ENCODE results near the gene DCAF8. TPM values are rescaled to one million over a fixed set of nuclear protein-coding genes. Genes with fewer than 3 reads are reported as not detected.
A peak's percentile ranks its signal among the peaks of the same experiment; 100 is the strongest.

Gene DCAF8
- polyA plus RNA-seq, 3 donors = 35.5 to 205 (median 44.6) TPM

DNA sequence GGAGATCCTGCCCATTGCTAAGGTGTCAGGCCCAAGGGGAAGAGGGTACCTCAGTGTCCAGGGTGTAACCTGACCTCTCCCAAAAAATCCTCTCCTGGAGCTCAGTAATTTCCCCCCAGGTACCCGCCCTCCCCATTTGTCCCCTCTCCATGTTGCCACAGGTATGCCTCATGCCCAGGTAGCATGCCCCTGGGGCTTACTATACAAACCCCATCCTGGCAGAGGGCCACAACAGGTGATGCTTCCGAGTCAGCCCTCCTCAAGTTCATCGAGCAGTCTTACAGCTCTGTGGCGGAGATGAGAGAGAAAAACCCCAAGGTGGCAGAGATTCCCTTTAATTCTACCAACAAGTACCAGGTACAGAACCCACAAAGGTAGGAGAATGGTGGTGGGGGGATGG lies 95.3 kb downstream of the DCAF8 start:
- intact Hi-C loops (cut with micrococcal nuclease) = no loop called here
- Histone ChIP-seq H3K4me3 (replicated peaks in 1 of 3; ENCODE audit: low read depth in 2 of 3, low read length in 3 of 3) (peak overlapping the region in 1 of 3 experiments; percentile 56), H3K27ac (ENCODE audit: low read depth in 1 of 2, low read length in 2 of 2) (peak overlapping the region; percentile 23 to 72), H2AFZ (ENCODE audit: insufficient read depth, low read depth, low read length, poor library complexity, severe bottlenecking) (peak overlapping the region; percentile 61), H4K20me1 (ENCODE audit: insufficient read depth, low read length) (no peaks in the 10 kb centered on the region), H3K9me3 (replicated peaks in 1 of 2; ENCODE audit: control insufficient read depth in 1 of 2, insufficient read depth in 1 of 2, low read length in 2 of 2) (no peaks in the 10 kb centered on the region), H3K4me2 (replicated peaks; ENCODE audit: extremely low read depth, low read length, poor library complexity, severe bottlenecking) (peak overlapping the region; percentile 43), H3K4me1 (ENCODE audit: control insufficient read depth in 1 of 2, insufficient read depth in 2 of 2, low read length in 2 of 2) (peaks cover 72 to 82% of the 10 kb centered on the region in 2 donors), H3K79me2 (ENCODE audit: insufficient read depth, low read length) (no peaks in the 10 kb centered on the region), H3K36me3 (replicated peaks in 1 of 2; ENCODE audit: control insufficient read depth in 1 of 2, insufficient read depth in 2 of 2, low read length in 2 of 2) (no peaks in the 10 kb centered on the region), H3K9ac (ENCODE audit: insufficient read depth, low read length, poor library complexity, severe bottlenecking) (no peak overlapping the region), H3K27me3 (ENCODE audit: control insufficient read depth in 2 of 2, insufficient read depth in 2 of 2, low read length in 2 of 2) (no peaks in the 10 kb centered on the region)
- H3K4me3 Mint-ChIP-seq = no peak overlapping the region
- H3K27me3 Mint-ChIP-seq (ENCODE audit: low read depth in 3 of 3) = peaks cover 1 to 5% (median 3%) of the 10 kb centered on the region in 3 donors
- no peak for DNase-seq
- WGBS (ENCODE audit: insufficient coverage) = no CpG with 5 or more reads among the region's 4 CpGs
- no peaks in the 10 kb centered on the region for H3K9me3 Mint-ChIP-seq
- peak overlapping the region in 1 of 7 donors; percentile 82 for H3K27ac Mint-ChIP-seq
- peaks cover 58% of the 10 kb centered on the region for H3K4me1 Mint-ChIP-seq
- TF ChIP-seq, protein P1, sequence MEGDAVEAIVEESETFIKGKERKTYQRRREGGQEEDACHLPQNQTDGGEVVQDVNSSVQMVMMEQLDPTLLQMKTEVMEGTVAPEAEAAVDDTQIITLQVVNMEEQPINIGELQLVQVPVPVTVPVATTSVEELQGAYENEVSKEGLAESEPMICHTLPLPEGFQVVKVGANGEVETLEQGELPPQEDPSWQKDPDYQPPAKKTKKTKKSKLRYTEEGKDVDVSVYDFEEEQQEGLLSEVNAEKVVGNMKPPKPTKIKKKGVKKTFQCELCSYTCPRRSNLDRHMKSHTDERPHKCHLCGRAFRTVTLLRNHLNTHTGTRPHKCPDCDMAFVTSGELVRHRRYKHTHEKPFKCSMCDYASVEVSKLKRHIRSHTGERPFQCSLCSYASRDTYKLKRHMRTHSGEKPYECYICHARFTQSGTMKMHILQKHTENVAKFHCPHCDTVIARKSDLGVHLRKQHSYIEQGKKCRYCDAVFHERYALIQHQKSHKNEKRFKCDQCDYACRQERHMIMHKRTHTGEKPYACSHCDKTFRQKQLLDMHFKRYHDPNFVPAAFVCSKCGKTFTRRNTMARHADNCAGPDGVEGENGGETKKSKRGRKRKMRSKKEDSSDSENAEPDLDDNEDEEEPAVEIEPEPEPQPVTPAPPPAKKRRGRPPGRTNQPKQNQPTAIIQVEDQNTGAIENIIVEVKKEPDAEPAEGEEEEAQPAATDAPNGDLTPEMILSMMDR (IDR thresholded peaks at IDR 0.05) = no peak
- H3K36me3 Mint-ChIP-seq = no peaks in the 10 kb centered on the region

DNA sequence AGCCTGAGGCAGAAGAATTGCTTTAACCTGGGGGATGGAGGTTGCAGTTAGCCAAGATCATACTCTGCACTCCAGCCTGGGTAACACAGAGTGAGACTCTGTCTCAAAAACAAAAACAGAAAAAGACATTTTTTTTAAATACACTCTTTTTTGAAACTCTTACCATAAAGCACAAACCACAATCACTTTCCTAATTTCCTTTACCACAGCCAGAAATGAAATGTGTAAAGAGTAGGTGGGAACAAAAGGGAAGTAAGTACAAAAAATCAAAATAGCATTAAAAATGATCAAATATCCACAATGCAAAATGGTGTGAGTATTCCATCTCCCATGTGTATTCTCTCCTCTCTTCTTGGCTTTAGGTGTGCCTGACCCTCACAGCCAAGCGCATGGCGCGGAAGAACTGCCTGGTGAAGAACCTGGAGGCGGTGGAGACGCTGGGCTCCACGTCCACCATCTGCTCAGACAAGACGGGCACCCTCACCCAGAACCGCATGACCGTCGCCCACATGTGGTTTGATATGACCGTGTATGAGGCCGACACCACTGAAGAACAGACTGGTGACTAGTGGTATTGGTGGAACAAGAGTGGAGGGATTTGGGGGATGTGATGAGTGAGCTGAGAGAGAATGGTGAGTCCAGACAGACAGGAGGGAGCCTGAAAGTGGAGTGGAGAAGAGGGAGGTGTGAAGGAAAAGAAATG lies 96.0 kb downstream of the DCAF8 start:
- Mint-ChIP-seq H3K27me3 (ENCODE audit: low read depth in 3 of 3) (peaks cover 1 to 5% (median 1%) of the 10 kb centered on the region in 3 donors), H3K9me3 (no peaks in the 10 kb centered on the region), H3K36me3 (no peaks in the 10 kb centered on the region), H3K4me3 (peak overlapping the region in 1 of 2 donors; percentile 71), H3K4me1 (peaks cover 65% of the 10 kb centered on the region), H3K27ac (peak overlapping the region in 3 of 7 donors; percentile 67 to 82 (median 82))
- Histone ChIP-seq H3K27ac (ENCODE audit: low read depth in 1 of 2, low read length in 2 of 2) (peak overlapping the region; percentile 37 to 72), H3K79me2 (ENCODE audit: insufficient read depth, low read length) (no peaks in the 10 kb centered on the region), H3K36me3 (replicated peaks in 1 of 2; ENCODE audit: control insufficient read depth in 1 of 2, insufficient read depth in 2 of 2, low read length in 2 of 2) (no peaks in the 10 kb centered on the region), H3K4me2 (replicated peaks; ENCODE audit: extremely low read depth, low read length, poor library complexity, severe bottlenecking) (peak overlapping the region; percentile 43), H3K9ac (ENCODE audit: insufficient read depth, low read length, poor library complexity, severe bottlenecking) (peak overlapping the region; percentile 25), H3K4me1 (ENCODE audit: control insufficient read depth in 1 of 2, insufficient read depth in 2 of 2, low read length in 2 of 2) (peaks cover 79 to 89% of the 10 kb centered on the region in 2 donors), H4K20me1 (ENCODE audit: insufficient read depth, low read length) (no peaks in the 10 kb centered on the region), H3K27me3 (ENCODE audit: control insufficient read depth in 2 of 2, insufficient read depth in 2 of 2, low read length in 2 of 2) (no peaks in the 10 kb centered on the region), H3K9me3 (replicated peaks in 1 of 2; ENCODE audit: control insufficient read depth in 1 of 2, insufficient read depth in 1 of 2, low read length in 2 of 2) (no peaks in the 10 kb centered on the region), H3K4me3 (replicated peaks in 1 of 3; ENCODE audit: low read depth in 2 of 3, low read length in 3 of 3) (peak overlapping the region in 1 of 3 experiments; percentile 56), H2AFZ (ENCODE audit: insufficient read depth, low read depth, low read length, poor library complexity, severe bottlenecking) (peak overlapping the region; percentile 61)
- intact Hi-C loops (cut with micrococcal nuclease) = no loop called here
- TF ChIP-seq, protein P1 (IDR thresholded peaks at IDR 0.05) = no peak
- 33% methylated on average over 12 of the region's 12 CpGs for WGBS (ENCODE audit: insufficient coverage)
- peak in 1 of 3 donors; percentile 17 for DNase-seq

Other genes with a start within 250 kb of the DCAF8 start
- gene PIGM, start 230.6 kb downstream of the DCAF8 start, polyA plus RNA-seq = 1 to 10 TPM; 3.7 to 4.2 (median 4.0) TPM
- under 1 TPM in 1 of 3 donors, not detected in 2; 0.23 TPM for gene KCNJ10, start 192.4 kb downstream of the DCAF8 start, polyA plus RNA-seq
- not detected for gene KCNJ9, start 181.0 kb downstream of the DCAF8 start, polyA plus RNA-seq
- gene IGSF8, start 163.9 kb downstream of the DCAF8 start, polyA plus RNA-seq = 10 to 100 TPM in 2 of 3 donors, 1 to 10 TPM in 1; 9.6 to 23.9 (median 10.8) TPM
- gene ATP1A2, start 146.8 kb downstream of the DCAF8 start, polyA plus RNA-seq = under 1 TPM in 1 of 3 donors, not detected in 2; 0.03 TPM
- 10 to 100 TPM in 1 of 3 donors, under 1 TPM in 1, not detected in 1; 1.00 to 16.0 TPM for gene ATP1A4, start 110.9 kb downstream of the DCAF8 start, polyA plus RNA-seq
- gene CASQ1, start 72.0 kb downstream of the DCAF8 start, polyA plus RNA-seq = 10 to 100 TPM in 1 of 3 donors, under 1 TPM in 1, not detected in 1; 0.09 to 11.1 TPM
- 100 to 1,000 TPM in 1 of 3 donors, 10 to 100 TPM in 2; 23.6 to 163 (median 38.1) TPM for gene PEA15, start 57.2 kb downstream of the DCAF8 start, polyA plus RNA-seq
- 10 to 100 TPM; 17.4 to 38.2 (median 37.4) TPM for gene PEX19, start 22.6 kb upstream of the DCAF8 start, polyA plus RNA-seq
- 100 to 1,000 TPM in 2 of 3 donors, 10 to 100 TPM in 1; 76.7 to 199 (median 195) TPM for gene COPA, start 80.7 kb upstream of the DCAF8 start, polyA plus RNA-seq
- gene NCSTN, start 80.8 kb upstream of the DCAF8 start, polyA plus RNA-seq = 100 to 1,000 TPM; 125 to 238 (median 145) TPM
- 1 to 10 TPM in 1 of 3 donors, not detected in 2; 1.0 TPM for gene NHLH1, start 104.5 kb upstream of the DCAF8 start, polyA plus RNA-seq
- under 1 TPM in 1 of 3 donors, not detected in 2; 0.01 TPM for gene VANGL2, start 138.0 kb upstream of the DCAF8 start, polyA plus RNA-seq